GM12878 (cell line): ENCODE data around the gene NGFR. TPM values are rescaled to one million over a fixed set of nuclear protein-coding genes. Genes with fewer than 3 reads are reported as not detected.

Source experiments
- ATAC-seq: fragments of 200-7000 bp; cut with Tn5 transposase; 3 replicates; pipeline ENCODE4 v1.9.1; 2020; ENCODE audit warnings: mild to moderate bottlenecking, moderate library complexity
- BruUV-seq: library from RNA; stranded (reverse); fragments of 400-500 nt; replicated peaks from 2 replicates; lab custom pipeline; 2021; lab: Mats Ljungman, UMichigan
- CTCF ChIA-PET: fragments of 300-600 bp; sonication (Branson Sonifier 250); formaldehyde crosslinking; extraction: SDS; loops from one replicate; lab custom pipeline; 2021; ENCODE audit warnings: inconsistent platforms; lab: Yijun Ruan, JAX
- POLR2A ChIA-PET: fragments of 350-600 bp; formaldehyde crosslinking; extraction: SDS; loops from one replicate; lab custom pipeline; 2021; ENCODE audit warnings: inconsistent platforms; lab: Charles Lee
- RAD21 ChIA-PET: fragments of 300-600 bp; sonication (Branson Sonifier 250); formaldehyde crosslinking; loops from one replicate; lab custom pipeline; 2023; ENCODE audit warnings: antibody characterized with exemption; ENCODE audit not compliant: unreplicated experiment; lab: Charles Lee
- SMC1A ChIA-PET: fragments of 300-600 bp; sonication (Branson Sonifier 250); formaldehyde crosslinking; loops from one replicate; lab custom pipeline; 2023; ENCODE audit not compliant: unreplicated experiment, uncharacterized antibody; lab: Charles Lee
- DNase-seq: peaks from one replicate; pipeline ENCODE4 v3.0.0-alpha.2; 2011; ENCODE audit warnings: low read depth, low spot score
- FAIRE-seq: peaks from 3 replicates; lab custom pipeline; 2011; peaks lifted over from hg19 to GRCh38; lab: Jason Lieb, UNC
- H2AFZ ChIP-seq: 2 replicates; pipeline ENCODE4 v1.6.0; 2011; ENCODE audit warnings: low read depth, low read length, control low read depth; ENCODE audit not compliant: control insufficient read depth
- H3K27ac ChIP-seq: 2 replicates; pipeline ENCODE4 v1.5.1; 2011; ENCODE audit warnings: control low read depth; ENCODE audit not compliant: control insufficient read depth, insufficient read depth
- H3K27me3 ChIP-seq, 2 experiments: replicated peaks in 1 of 2; 2 replicates each; pipeline versions ENCODE4 v1.6.0 to v1.6.1; 2011; ENCODE audit warnings: low read length in 1 of 2; ENCODE audit not compliant: control insufficient read depth in 2 of 2, insufficient read depth in 2 of 2
- H3K36me3 ChIP-seq, 2 experiments: 2 replicates each; pipeline ENCODE4 v1.5.1; 2011; ENCODE audit warnings: low read length in 1 of 2; ENCODE audit not compliant: control insufficient read depth in 2 of 2, insufficient read depth in 2 of 2
- H3K4me1 ChIP-seq: 2 replicates; pipeline ENCODE4 v1.6.1; 2011; ENCODE audit warnings: mild to moderate bottlenecking, low read length, moderate library complexity, mixed read lengths; ENCODE audit not compliant: control insufficient read depth, insufficient read depth
- H3K4me2 ChIP-seq: 2 replicates; pipeline ENCODE4 v1.6.0; 2011; ENCODE audit warnings: control low read depth; ENCODE audit not compliant: control insufficient read depth, insufficient read depth
- H3K4me3 ChIP-seq: fragments of 200-600 bp; sonication (generic); 2 replicates; pipeline ENCODE4 v1.5.1; 2016
- H3K79me2 ChIP-seq: 2 replicates; pipeline ENCODE4 v1.6.0; 2011; ENCODE audit warnings: low read length; ENCODE audit not compliant: control insufficient read depth, insufficient read depth
- H3K9ac ChIP-seq: 2 replicates; pipeline ENCODE4 v1.8.0; 2011; ENCODE audit warnings: low read length, control low read depth, mixed read lengths; ENCODE audit not compliant: control insufficient read depth, insufficient read depth
- H3K9me3 ChIP-seq: replicated peaks from 3 replicates; pipeline ENCODE4 v1.5.1; 2011; ENCODE audit warnings: mild to moderate bottlenecking, low read length; ENCODE audit not compliant: control insufficient read depth, insufficient read depth
- H4K20me1 ChIP-seq: 2 replicates; pipeline ENCODE4 v1.6.0; 2011; ENCODE audit not compliant: control insufficient read depth, insufficient read depth
- EED ChIP-seq: sonication (generic); IDR thresholded peaks from 2 replicates; pipeline ENCODE4 v1.6.1; 2016; ENCODE audit warnings: antibody characterized with exemption, low read depth
- NRF1 ChIP-seq: conservative IDR thresholded peaks from 2 replicates; pipeline ENCODE4 v1.6.1; 2011; ENCODE audit warnings: mild to moderate bottlenecking, low read depth, low read length, improper control_type of control experiment
- TAF1 ChIP-seq: IDR thresholded peaks from 2 replicates; pipeline ENCODE4 v1.6.1; 2011; ENCODE audit warnings: mild to moderate bottlenecking, low read depth, low read length, borderline replicate concordance
- TARDBP ChIP-seq: IDR thresholded peaks from 2 replicates; pipeline ENCODE4 v1.6.1; 2016; ENCODE audit warnings: borderline replicate concordance
- TBL1XR1 ChIP-seq: IDR thresholded peaks from 2 replicates; pipeline ENCODE4 v1.6.1; 2012; ENCODE audit warnings: low read depth, low read length, improper control_type of control experiment
- WGBS: methylation state at CpG from one replicate; pipeline ENCODE4 v1.1.6; 2016; ENCODE audit warnings: low lambda C conversion rate; ENCODE audit not compliant: insufficient replicate concordance, insufficient coverage; ENCODE audit errors: missing lambda C conversion rate; 5-methylcytosine and 5-hydroxymethylcytosine counted together
- in situ Hi-C: fragments of 300-500 bp; cut with MboI; formaldehyde crosslinking; loops from 9 replicates; pipeline ENCODE4 v1.14.3; 2018; ENCODE audit warnings: mixed read lengths
- intact Hi-C: fragments of 100-400 bp; cut with micrococcal nuclease; formaldehyde crosslinking; loops from one replicate; pipeline ENCODE4 v1.14.2; 2022; ENCODE audit not compliant: unreplicated experiment
- polyA plus RNA-seq, 11 experiments: library from polyadenylated mRNA; depleted of rRNA in 4 of 11; unstranded in 6 of 11; stranded (reverse) in 5 of 11; fragments of >200 nt; fragmentation: Nextera tagmentation in 4 of 11; fragmentation: Illumina TruSeq in 1 of 11; extraction: Ambion mirVana in 4 of 11; extraction: Trizol in 1 of 11; gene quantifications; 1 replicate in 1 of 11; 2 replicates in 10 of 11; pipeline versions ENCODE4 v1.2.1 to v1.2.3, GENCODE V29; 2011 to 2016; ENCODE audit warnings: inconsistent platforms in 2 of 11, missing spikeins in 2 of 11, low read depth in 1 of 11
- total RNA-seq, 4 experiments: library from RNA; depleted of rRNA in 3 of 4; stranded (reverse); fragments of >200 nt in 3 of 4; fragmentation: Illumina TruSeq in 1 of 4; extraction: Trizol in 1 of 4; gene quantifications; 2 replicates each; pipeline versions ENCODE4 v1.2.1 to v1.2.3, GENCODE V29; 2013 to 2021
- TF ChIP-seq, protein P1 (sequence below): IDR thresholded peaks from 2 replicates; pipeline ENCODE4 v1.6.1; 2012; ENCODE audit warnings: mild to moderate bottlenecking, low read depth, low read length
- TF ChIP-seq, protein P2 (sequence below): fragments of 450-650 bp; IDR thresholded peaks from 2 replicates; pipeline ENCODE4 v1.6.1; 2017; ENCODE audit warnings: mild to moderate bottlenecking

Gene NGFR
- total and polyA plus RNA-seq, 10 of the 15 experiments (the other 5 are each of a cell fraction or from before 2014, with no cell fraction given), result 0.05 to 0.28 (median 0.08) TPM; not detected in 1

GRCh38 chr17:49464049-49464448 lies 31.0 kb upstream of the NGFR start (continued):
- TF ChIP-seq TARDBP, result no peak
- TF ChIP-seq TBL1XR1, result no peak
- TF ChIP-seq NRF1, result no peak
- TF ChIP-seq, protein P1, sequence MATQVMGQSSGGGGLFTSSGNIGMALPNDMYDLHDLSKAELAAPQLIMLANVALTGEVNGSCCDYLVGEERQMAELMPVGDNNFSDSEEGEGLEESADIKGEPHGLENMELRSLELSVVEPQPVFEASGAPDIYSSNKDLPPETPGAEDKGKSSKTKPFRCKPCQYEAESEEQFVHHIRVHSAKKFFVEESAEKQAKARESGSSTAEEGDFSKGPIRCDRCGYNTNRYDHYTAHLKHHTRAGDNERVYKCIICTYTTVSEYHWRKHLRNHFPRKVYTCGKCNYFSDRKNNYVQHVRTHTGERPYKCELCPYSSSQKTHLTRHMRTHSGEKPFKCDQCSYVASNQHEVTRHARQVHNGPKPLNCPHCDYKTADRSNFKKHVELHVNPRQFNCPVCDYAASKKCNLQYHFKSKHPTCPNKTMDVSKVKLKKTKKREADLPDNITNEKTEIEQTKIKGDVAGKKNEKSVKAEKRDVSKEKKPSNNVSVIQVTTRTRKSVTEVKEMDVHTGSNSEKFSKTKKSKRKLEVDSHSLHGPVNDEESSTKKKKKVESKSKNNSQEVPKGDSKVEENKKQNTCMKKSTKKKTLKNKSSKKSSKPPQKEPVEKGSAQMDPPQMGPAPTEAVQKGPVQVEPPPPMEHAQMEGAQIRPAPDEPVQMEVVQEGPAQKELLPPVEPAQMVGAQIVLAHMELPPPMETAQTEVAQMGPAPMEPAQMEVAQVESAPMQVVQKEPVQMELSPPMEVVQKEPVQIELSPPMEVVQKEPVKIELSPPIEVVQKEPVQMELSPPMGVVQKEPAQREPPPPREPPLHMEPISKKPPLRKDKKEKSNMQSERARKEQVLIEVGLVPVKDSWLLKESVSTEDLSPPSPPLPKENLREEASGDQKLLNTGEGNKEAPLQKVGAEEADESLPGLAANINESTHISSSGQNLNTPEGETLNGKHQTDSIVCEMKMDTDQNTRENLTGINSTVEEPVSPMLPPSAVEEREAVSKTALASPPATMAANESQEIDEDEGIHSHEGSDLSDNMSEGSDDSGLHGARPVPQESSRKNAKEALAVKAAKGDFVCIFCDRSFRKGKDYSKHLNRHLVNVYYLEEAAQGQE, result no peak

DNA sequence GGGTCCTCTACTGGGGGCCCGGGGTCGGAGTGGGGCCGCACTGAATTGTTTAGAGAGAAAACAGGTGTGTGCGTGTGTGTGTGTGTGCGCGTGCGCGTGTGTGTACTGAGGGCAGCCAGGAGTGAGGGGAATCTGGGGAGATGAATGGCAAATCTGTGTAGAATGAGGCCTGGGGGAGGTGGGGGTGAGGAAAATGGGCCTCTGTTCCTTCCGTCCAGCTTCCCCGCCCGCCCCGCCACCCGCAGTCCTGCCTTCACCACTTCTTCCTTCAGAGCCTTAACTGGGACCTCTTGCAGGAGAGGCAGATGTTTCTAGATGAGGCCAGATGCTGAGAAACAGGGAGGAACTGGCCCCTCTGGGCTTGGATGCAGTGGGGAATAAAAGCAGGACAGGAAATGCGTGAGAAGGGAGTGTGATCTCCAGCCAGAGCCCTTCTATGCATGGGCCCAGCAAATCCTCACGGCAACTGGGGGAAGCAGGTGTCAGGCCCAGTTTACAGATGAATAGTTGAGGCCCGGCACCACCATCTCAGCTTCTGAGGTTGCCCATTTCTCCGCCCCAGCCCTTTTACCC lies 29.7 kb upstream of the NGFR start:
- intact Hi-C loops (no loop called here), in situ Hi-C loops (no loop called here)
- no peaks in the 10 kb centered on the region for H3K4me1 ChIP-seq
- no peaks in the 10 kb centered on the region for H3K79me2 ChIP-seq
- RAD21 ChIA-PET, result no interaction called here
- no peaks in the 10 kb centered on the region for H3K36me3 ChIP-seq
- H3K27me3 ChIP-seq, result peaks cover 16 to 18% of the 10 kb centered on the region in 2 experiments; a peak in 3 of 4 replicates
- CTCF ChIA-PET, result no interaction called here
- no peak overlapping the region for H3K4me3 ChIP-seq
- H3K4me2 ChIP-seq, result no peak overlapping the region
- FAIRE-seq, result no peak
- ATAC-seq, result no peak
- BruUV-seq, result no TSS peak
- 42% methylated on average over 17 of the region's 17 CpGs for WGBS
- POLR2A ChIA-PET, result no interaction called here
- H3K9ac ChIP-seq, result no peak overlapping the region
- DNase-seq, result no peak
- no peak overlapping the region for H2AFZ ChIP-seq
- TF ChIP-seq, protein P2, sequence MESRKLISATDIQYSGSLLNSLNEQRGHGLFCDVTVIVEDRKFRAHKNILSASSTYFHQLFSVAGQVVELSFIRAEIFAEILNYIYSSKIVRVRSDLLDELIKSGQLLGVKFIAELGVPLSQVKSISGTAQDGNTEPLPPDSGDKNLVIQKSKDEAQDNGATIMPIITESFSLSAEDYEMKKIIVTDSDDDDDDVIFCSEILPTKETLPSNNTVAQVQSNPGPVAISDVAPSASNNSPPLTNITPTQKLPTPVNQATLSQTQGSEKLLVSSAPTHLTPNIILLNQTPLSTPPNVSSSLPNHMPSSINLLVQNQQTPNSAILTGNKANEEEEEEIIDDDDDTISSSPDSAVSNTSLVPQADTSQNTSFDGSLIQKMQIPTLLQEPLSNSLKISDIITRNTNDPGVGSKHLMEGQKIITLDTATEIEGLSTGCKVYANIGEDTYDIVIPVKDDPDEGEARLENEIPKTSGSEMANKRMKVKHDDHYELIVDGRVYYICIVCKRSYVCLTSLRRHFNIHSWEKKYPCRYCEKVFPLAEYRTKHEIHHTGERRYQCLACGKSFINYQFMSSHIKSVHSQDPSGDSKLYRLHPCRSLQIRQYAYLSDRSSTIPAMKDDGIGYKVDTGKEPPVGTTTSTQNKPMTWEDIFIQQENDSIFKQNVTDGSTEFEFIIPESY, result no peak
- TF ChIP-seq EED (no peak), TAF1 (no peak)
- no peaks in the 10 kb centered on the region for H4K20me1 ChIP-seq
- H3K9me3 ChIP-seq, result no peaks in the 10 kb centered on the region; the same call in 1 of the 3 replicates
- SMC1A ChIA-PET, result no interaction called here
- H3K27ac ChIP-seq, result no peak overlapping the region
